GM23248 (cell line): ENCODE data around the gene ZNF488.

ENCODE experiments used
- EZH2 ChIP-seq: fragments of 200-600 bp; sonication (generic); IDR thresholded peaks from 2 replicates; pipeline ENCODE4 v1.6.1; 2018; ENCODE audit warnings: antibody characterized with exemption, mild to moderate bottlenecking; ENCODE audit not compliant: insufficient read depth, poor library complexity, severe bottlenecking
- EZH2phosphoT487 ChIP-seq: fragments of 200-600 bp; sonication (generic); IDR thresholded peaks from 2 replicates; pipeline ENCODE4 v1.6.1; 2018; ENCODE audit warnings: antibody characterized with exemption, moderate library complexity, mild to moderate bottlenecking, low read depth; ENCODE audit not compliant: insufficient read depth

DNA sequence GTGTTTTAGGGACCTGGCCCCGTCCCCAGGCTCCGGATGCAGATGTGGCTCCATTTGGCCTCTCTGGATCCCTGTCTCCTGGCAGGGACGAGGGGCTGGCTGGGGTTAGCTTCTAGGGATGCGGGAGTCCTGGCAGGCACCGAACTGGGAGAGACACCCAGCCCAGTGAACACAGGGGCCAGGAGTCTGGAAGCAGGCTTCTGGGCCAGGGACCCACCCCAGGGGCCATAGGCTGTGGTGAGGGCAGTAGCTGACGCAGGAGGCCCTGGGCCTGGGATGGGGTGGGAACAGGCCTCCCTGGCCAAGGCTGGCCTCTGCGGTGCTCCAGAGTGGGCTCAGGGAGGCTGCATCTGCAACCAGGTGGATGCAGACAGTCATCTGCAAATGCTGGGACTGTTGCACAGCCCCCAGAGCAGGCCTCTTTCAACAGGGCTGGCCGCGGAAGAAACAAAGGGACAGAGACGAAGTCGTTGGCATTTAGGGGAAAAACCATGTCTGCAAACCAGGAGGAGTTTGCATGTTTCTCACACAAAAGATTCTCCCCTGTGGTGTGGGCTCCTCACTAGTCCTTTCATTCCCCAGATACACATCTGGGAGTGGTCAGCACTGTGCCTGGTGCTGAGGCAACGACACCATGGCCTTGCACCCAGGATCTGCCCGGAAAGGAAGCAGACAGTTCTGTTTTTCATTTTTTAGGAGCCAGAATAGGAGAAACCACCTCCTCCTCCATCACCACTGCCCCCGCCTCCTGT is 36.4 kb upstream of the ZNF488 start:
- TF ChIP-seq EZH2 (no peak), EZH2phosphoT487 (no peak)
